ENCODE results near the gene ADGRG3. TPM values are rescaled to one million over a fixed set of nuclear protein-coding genes. Genes with fewer than 3 reads are reported as not detected.
A peak's percentile ranks its signal among the peaks of the same experiment; 100 is the strongest.

The ADGRG3 gene
- total and polyA plus RNA-seq, 2 of the 13 experiments (the other 11 are each of a cell fraction or from before 2014, with no cell fraction given): 2.7 to 11.8 TPM

DNA sequence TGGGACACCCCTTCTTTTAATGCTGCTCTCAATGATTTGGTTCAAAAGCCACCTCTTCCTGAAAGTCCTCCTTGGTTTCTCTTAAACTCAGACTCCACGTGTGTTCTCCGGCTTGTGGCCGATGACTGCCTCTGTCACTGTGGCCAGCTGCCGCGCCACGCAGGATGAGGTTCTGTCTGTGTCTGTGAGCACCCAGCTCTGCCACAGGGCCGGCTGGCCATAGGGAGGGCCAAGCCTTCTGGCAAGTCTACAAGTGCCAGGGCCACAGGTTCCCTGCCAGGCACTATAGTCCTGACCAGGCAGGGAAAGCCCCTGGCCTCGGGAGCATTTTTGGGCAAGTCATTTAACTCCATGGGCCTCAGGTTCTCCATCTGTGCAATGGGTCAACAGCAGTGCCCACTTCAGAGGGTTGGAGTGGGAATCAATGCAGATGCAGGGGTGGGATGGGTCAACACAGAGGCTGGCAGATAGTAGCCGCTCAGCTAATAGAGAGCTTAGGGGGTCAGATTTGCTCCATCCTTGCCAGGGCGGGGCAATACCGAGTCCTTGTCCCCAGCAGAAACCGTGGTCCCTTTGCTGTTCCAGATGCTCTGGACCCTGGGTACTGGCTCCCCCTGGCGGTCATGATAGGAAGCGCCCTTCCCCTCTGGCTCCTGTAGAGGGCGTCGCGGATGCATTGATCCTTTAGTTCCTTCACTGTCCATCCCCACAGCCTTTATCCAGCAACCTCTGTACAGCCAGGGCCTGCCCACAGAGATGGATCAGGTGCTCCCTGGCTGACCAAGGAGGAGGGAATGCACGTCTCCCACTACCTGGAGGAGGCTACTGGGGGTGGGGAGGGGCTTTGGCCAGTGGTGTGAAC is 19.3 kb upstream of the ADGRG3 start (continued):
- TF ChIP-seq THAP7 (CRISPR knock-in tag; IDR thresholded peaks at IDR 0.05) (peak; percentile 88), EP300 (IDR thresholded peaks at IDR 0.05; ENCODE audit: low read depth in 2 of 2, low read length in 2 of 2) (no peak; a peak in 1 of 4 replicates), EP300 (CRISPR knock-in tag; IDR thresholded peaks at IDR 0.05; ENCODE audit: borderline replicate concordance) (no peak), ZNF18 (CRISPR knock-in tag; IDR thresholded peaks at IDR 0.05; ENCODE audit: insufficient replicate concordance) (no peak), EZH2 (conservative IDR thresholded peaks at IDR 0.05; ENCODE audit: low read depth, low read length) (no peak), RCOR2 (CRISPR knock-in tag; IDR thresholded peaks at IDR 0.05) (peak; percentile 56; the same call in 1 of the 2 replicates), KAT2B (IDR thresholded peaks at IDR 0.05; ENCODE audit: borderline replicate concordance, low read depth, low read length) (no peak), PPARG (CRISPR knock-in tag; conservative IDR thresholded peaks at IDR 0.05) (peak; percentile 63; the same call in 1 of the 2 replicates), FOXK1 (CRISPR knock-in tag; IDR thresholded peaks at IDR 0.05; ENCODE audit: borderline replicate concordance, low read depth) (peak; percentile 61; the same call in 1 of the 2 replicates), FOSL1 (CRISPR knock-in tag; IDR thresholded peaks at IDR 0.05; ENCODE audit: borderline replicate concordance) (no peak)
- TF ChIP-seq, protein P1, sequence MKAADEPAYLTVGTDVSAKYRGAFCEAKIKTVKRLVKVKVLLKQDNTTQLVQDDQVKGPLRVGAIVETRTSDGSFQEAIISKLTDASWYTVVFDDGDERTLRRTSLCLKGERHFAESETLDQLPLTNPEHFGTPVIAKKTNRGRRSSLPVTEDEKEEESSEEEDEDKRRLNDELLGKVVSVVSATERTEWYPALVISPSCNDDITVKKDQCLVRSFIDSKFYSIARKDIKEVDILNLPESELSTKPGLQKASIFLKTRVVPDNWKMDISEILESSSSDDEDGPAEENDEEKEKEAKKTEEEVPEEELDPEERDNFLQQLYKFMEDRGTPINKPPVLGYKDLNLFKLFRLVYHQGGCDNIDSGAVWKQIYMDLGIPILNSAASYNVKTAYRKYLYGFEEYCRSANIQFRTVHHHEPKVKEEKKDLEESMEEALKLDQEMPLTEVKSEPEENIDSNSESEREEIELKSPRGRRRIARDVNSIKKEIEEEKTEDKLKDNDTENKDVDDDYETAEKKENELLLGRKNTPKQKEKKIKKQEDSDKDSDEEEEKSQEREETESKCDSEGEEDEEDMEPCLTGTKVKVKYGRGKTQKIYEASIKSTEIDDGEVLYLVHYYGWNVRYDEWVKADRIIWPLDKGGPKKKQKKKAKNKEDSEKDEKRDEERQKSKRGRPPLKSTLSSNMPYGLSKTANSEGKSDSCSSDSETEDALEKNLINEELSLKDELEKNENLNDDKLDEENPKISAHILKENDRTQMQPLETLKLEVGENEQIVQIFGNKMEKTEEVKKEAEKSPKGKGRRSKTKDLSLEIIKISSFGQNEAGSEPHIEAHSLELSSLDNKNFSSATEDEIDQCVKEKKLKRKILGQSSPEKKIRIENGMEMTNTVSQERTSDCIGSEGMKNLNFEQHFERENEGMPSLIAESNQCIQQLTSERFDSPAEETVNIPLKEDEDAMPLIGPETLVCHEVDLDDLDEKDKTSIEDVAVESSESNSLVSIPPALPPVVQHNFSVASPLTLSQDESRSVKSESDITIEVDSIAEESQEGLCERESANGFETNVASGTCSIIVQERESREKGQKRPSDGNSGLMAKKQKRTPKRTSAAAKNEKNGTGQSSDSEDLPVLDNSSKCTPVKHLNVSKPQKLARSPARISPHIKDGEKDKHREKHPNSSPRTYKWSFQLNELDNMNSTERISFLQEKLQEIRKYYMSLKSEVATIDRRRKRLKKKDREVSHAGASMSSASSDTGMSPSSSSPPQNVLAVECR (CRISPR knock-in tag; IDR thresholded peaks at IDR 0.05; ENCODE audit: borderline replicate concordance): peak; percentile 24; the same call in 1 of the 2 replicates
- TF ChIP-seq, protein P2, sequence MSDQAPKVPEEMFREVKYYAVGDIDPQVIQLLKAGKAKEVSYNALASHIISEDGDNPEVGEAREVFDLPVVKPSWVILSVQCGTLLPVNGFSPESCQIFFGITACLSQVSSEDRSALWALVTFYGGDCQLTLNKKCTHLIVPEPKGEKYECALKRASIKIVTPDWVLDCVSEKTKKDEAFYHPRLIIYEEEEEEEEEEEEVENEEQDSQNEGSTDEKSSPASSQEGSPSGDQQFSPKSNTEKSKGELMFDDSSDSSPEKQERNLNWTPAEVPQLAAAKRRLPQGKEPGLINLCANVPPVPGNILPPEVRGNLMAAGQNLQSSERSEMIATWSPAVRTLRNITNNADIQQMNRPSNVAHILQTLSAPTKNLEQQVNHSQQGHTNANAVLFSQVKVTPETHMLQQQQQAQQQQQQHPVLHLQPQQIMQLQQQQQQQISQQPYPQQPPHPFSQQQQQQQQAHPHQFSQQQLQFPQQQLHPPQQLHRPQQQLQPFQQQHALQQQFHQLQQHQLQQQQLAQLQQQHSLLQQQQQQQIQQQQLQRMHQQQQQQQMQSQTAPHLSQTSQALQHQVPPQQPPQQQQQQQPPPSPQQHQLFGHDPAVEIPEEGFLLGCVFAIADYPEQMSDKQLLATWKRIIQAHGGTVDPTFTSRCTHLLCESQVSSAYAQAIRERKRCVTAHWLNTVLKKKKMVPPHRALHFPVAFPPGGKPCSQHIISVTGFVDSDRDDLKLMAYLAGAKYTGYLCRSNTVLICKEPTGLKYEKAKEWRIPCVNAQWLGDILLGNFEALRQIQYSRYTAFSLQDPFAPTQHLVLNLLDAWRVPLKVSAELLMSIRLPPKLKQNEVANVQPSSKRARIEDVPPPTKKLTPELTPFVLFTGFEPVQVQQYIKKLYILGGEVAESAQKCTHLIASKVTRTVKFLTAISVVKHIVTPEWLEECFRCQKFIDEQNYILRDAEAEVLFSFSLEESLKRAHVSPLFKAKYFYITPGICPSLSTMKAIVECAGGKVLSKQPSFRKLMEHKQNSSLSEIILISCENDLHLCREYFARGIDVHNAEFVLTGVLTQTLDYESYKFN (CRISPR knock-in tag; conservative IDR thresholded peaks at IDR 0.05): peak; percentile 33; the same call in 1 of the 2 replicates
- TF ChIP-seq, protein P3, sequence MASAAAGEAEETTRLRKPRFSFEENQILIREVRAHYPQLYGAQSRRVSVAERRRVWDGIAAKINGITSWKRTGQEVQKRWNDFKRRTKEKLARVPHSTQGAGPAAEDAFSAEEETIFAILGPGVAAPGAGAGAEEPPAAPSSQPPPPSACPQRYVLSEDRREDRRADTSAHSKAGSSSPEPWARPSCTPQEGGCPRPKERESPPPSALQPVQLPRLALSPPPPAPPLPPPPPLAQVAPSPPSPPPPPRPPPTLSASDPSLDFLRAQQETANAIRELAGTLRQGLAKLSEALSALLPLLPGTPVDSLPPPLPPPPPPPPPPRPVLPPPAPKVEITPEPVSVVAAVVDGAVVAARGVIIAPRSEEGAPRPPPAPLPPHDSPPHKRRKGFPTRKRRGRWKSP (CRISPR knock-in tag; IDR thresholded peaks at IDR 0.05): no peak

Measured in HepG2 (cell line).